Measurements from ENCODE around the gene KCNJ9.

- no peak for TF ChIP-seq CTCF (IDR thresholded peaks at IDR 0.05; ENCODE audit: borderline replicate concordance, extremely low read depth, low read length, poor library complexity, severe bottlenecking)
- no peak for TF ChIP-seq EZH2 (IDR thresholded peaks at IDR 0.05; ENCODE audit: borderline replicate concordance, low read depth, low read length, severe bottlenecking)
Observed at GRCh38 chr1:160087118-160087662, 5.9 kb downstream of the KCNJ9 start.

Data from DND-41 (cell line).